Fibroblast of pulmonary artery (primary cell): Measurements from ENCODE around the gene TTC9C.
A peak's percentile ranks its signal among the peaks of the same experiment; 100 is the strongest.

Experiments used
- DNase-seq: peaks from one replicate; pipeline ENCODE4 v3.0.0-alpha.2; 2010; ENCODE audit warnings: low read depth
- H3K4me3 ChIP-seq: replicated peaks from 2 replicates; pipeline ENCODE4 v1.5.1; 2011; ENCODE audit warnings: low read depth, mild to moderate bottlenecking, control low read depth, low read length, moderate library complexity
- CTCF ChIP-seq: IDR thresholded peaks from 2 replicates; pipeline ENCODE4 v1.5.1; 2011; ENCODE audit warnings: mild to moderate bottlenecking, control low read depth, low read length, inconsistent platforms; ENCODE audit errors: missing control alignments

Gene TTC9C

GRCh38 chr11:62770778-62771143 lies 42.5 kb downstream of the TTC9C start:
- no peak for TF ChIP-seq CTCF
- DNase-seq, result no peak
- peak overlapping the region; percentile 73 for H3K4me3 ChIP-seq

GRCh38 chr11:62771144-62772021 lies 43.1 kb downstream of the TTC9C start, which contains the start of gene TAF6L:
Gene TAF6L, plus strand, starts transcription at chr11:62771396. Its CDS starts 4,388 bp downstream, at chr11:62775784.
- DNase-seq, result peak; percentile 97
- no peak for TF ChIP-seq CTCF
- H3K4me3 ChIP-seq, result peak within 1 kb of the TSS; percentile 73

GRCh38 chr11:62774407-62774806 lies 46.1 kb downstream of the TTC9C start:
- no peak for TF ChIP-seq CTCF
- no peak overlapping the region for H3K4me3 ChIP-seq
- DNase-seq, result no peak

GRCh38 chr11:62775646-62776045 lies 47.4 kb downstream of the TTC9C start:
- no peak overlapping the region for H3K4me3 ChIP-seq
- no peak for DNase-seq
- TF ChIP-seq CTCF, result no peak

GRCh38 chr11:62777389-62777788 lies 49.1 kb downstream of the TTC9C start:
- H3K4me3 ChIP-seq, result no peak overlapping the region
- no peak for TF ChIP-seq CTCF
- DNase-seq, result no peak

- no peak for DNase-seq
- no peak overlapping the region for H3K4me3 ChIP-seq
Observed at GRCh38 chr11:62778441-62778840, 50.2 kb downstream of the TTC9C start.

More at GRCh38 chr11:62778441-62778840, 50.2 kb downstream of the TTC9C start:
- TF ChIP-seq CTCF, result no peak
